Measurements from ENCODE around the gene BRICD5.
"Not testable (repeated sequence)": the region's sequence is repeated elsewhere in the genome, so short reads cannot be mapped to it uniquely, and the experiment has no call there.

Gene BRICD5

DNA sequence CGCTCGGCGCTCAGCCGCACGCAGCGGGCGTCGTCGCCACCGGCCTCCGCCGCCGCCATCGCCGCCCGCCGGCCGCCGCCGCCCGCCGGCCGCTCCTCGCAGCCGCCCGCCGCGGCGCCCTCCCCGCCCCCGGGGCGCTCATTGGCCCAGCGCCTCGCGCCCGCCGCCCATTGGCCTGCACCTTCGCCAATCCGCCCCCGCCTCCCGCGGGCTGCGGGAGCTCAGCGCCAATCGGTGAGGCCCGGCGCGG lies 4.0 kb upstream of the BRICD5 start, which contains the start of gene PGP:
Gene PGP (minus strand): TSS at position 122 of the 250 bp plus-strand sequence. CDS start 63 bp downstream, at position 59.
- no peak for DNase-seq

DNA sequence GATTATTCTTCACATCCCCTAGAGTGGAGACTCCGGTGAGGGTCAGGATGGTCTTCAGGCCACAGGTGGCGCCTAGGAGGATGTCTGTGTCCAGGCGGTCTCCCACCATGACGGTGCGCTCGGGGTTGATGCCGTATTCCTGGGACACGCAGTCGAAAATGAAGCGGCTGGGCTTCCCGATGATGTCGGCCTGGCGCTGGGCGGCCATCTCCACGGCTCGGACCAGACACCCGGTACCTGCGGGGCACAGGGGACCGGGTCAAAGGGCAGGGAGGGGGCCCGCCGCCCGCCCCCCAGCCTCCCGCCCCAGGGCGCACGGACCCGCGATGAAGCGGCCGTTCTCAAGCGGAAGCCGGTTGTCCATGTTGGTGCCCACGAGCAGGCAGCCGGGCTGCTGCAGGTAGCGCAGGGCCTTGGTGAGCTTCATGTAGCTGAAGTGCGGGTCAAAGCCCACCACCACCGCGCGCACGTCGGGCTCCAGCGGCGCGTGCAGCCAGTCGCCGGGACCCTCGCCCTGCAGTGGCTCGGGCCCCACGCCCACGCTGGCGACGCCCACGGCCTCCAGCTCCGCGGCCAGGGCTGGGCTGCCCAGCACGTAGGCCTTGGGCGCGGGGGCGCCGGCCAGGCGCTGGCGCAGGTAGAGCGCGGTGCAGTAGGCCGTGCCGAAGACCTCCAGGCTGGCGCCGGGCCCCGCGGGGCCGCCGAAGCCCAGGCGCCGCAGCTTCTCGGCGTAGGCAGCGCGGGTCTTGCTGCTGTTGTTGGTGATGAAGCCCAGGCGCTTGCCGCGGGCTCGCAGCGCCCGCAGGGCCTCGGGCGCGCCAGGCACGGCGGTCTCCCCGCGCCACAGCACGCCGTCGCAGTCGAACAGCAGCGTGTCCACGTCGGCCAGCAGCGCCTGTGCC lies 3.4 kb upstream of the BRICD5 start:
- DNase-seq: no peak

DNA sequence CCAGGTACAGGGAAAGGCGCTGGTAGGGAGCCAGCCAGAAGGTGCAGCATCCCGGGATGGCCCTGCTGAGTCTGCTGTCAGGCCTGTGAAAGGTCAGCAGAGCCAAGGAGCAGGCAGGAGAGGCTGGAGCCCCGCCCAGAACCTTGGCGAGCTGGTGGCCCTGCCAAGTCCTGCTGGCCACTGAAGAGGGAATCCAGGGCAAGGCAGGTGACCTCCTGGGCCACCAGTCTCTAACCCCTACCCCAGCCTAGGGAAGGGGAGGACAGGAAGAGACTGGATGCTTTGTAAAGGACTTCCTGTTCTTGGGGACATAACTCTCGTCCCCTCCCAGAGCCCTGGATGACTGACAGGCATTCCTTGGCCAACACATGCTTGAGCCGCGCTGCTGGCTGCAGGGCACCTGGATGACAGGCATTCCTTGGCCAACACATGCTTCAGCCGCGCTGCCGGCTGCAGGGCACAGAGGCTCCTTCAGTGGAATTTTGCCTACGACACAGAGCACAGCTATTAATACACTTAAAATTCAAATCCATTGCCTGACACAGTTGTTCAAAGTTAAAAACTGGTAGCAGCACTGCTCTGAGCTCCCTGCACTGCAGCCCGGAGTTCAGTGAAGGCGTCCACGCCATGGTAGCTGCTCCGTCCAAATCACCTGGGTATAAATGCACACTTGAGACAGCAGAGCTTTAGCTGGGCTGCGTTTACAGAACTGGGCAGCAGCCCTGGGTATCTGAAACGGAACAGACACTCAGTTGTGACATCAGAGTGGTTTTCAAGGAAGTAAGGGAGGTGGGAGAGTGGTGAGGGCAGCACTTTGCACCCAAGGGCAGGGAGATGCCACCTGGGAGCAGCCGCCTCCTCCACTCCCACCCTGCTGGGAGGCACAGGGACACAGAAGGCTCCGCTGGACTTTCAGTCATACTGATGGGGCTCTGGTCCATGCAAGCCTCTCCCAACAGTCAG lies 2.0 kb upstream of the BRICD5 start:
- DNase-seq: no peak

DNA sequence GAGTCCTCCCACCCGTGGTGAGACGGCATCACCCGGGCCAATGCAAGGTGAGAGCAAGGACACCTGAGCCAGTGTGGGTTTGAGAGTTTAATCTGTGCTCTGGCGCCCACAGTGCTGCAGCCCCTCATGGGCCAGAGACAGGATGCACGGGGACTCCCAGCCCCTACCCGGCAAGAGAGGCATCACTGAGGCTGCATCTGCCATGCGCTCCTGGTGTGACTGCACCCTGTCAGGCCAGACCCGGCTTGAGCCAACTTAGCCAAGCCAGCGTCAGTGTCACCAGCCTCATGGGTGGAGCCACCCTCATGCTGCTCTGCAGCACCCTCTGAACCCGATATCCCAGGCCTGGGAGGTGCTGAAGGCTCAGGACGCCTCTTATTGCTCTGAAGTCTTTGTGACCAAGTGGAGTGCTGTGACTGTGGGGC lies 1.3 kb upstream of the BRICD5 start:
- DNase-seq: no peak

DNA sequence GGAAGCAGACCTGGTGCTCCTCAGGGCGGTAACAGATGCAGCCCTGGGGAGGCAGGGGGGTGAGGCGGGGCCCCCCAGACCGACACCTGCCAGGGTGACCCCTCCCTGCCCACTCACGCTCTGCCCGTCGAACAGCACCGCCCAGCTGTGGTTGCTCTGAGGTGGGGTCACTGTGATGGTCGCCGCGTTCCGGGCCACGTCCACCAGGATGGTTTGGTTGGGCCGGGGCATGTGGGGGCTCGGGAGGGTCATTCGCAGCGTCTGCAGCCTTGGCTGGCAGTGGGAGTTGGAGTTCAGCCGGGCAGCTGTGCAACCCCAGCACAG lies 692 bp downstream of the BRICD5 start:
- no peak for DNase-seq

DNA sequence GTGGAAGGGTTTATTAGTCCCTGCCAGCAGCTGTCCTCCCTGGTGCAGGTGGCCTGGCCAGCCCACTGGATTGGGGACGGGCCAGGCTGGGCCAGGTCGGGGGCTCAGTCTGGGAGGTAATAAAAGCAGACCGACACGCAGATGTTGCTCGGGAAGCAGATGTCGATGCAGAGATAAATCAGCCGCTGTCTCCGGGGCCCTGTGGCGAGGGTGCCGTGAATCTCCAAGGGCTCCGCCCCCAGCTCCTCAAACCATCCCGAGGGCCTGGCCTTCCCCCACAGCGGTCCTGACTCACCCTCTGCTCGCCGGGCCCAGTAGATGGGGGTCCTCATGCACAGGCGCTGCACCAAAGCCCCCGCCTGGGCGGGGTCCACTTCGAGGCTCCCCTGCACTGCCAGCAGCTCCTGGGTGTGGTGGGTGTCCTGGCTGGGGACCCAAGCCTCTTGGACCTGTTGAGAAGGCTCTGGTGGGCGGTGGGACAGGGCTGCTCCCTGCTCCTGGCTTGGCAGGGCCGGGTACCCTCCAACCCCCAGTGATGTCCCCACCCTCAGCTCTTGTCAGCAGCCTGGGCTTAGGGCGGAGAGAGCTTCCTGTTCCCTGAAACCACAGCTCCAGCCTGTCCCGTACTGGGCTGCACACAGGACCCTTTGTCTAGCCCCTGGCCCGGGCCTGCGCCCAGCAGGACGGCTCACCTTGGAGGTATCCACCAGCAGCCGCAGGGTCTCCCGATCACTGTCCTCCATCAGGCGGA lies 1.2 kb downstream of the BRICD5 start:
- no peak for DNase-seq

DNA sequence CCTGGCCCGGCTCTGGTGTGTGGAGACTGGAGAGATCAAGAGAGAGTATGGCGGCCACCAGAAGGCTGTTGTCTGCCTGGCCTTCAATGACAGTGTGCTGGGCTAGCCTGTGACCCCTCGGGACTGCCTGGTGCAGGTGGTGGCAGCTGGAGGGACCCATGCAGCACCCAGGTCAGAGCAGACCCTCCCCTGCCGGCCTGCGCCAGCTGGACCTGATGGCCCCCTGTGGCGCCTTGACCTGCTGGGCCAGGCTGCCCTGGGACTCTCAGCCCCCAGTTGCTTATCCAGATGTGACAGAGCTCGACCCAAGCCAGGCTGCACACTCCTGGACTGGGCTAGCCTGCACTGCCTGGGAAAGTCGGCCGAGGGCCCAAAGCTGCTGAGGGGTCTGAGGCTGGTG lies 1.9 kb downstream of the BRICD5 start:
- no peak for DNase-seq

DNA sequence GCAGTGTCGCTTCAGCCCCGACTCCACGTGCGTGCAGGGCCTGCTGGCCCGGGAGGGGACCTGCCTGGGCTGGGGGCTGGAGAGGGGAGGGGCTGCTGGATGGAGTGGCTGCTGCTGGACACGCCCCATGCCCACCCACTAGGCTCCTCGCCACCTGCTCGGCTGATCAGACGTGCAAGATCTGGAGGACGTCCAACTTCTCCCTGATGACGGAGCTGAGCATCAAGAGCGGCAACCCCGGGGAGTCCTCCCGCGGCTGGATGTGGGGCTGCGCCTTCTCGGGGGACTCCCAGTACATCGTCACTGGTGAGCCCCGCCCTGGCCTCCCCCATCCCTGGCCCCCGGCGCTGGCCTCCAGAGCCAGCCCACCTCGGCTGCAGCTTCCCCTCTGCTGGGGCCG lies 2.4 kb downstream of the BRICD5 start:
- DNase-seq: no peak

DNA sequence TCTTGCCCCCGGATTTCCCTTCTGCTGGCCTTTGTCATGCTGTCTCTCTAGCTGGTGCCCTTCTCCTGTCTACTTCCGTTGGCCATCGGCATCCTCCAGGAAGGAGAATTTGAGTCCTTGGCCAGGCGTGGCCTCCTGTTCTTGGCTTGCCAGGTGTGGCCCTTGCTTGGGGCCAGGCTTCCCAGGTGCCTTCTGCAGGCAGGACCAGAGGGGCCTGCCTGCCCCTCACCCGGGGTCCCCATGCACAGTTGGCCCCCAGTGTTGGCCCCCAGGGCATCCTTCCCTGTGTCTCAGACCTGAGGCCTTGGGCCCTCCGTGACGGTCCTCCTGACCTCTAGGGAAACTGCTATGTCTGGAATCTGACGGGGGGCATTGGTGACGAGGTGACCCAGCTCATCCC lies 2.8 kb downstream of the BRICD5 start:
- DNase-seq: no peak

DNA sequence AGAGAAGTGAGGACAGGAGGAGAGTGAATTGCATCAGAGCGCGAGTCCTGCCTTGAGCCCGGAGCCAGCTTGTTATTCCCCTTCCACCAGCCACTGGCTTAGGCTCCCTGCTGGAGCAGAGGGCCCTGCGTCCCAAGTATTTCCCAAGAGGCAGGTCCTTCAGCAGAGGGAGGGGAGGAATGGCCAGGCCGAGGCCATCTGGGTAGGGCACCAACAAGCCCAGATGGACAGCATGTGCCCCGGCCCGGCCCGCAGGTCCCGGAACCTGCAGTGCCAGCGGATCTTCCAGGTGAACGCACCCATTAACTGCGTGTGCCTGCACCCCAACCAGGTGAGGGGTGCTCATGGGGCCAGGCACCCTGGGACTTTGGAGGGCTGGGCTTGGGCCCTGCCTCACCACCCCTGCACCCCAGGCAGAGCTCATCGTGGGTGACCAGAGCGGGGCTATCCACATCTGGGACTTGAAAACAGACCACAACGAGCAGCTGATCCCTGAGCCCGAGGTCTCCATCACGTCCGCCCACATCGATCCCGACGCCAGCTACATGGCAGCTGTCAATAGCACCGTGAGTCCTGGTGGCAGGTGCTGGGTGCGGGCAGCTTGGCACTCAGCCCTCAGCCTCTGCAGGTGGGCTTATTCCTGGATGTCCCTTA lies 3.8 kb downstream of the BRICD5 start:
- DNase-seq: no peak

DNA sequence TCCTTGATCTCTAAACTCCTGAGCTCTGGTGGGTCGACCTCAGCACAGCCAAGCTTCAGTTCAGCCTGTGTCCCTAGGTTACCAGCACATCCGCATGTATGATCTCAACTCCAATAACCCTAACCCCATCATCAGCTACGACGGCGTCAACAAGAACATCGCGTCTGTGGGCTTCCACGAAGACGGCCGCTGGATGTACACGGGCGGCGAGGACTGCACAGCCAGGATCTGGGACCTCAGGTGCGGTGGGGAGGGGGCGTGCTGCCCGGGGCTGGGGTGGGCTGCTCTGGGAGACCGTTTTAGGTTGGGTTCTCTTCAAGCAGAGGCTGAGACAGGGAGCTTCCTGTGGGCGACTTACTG lies 4.3 kb downstream of the BRICD5 start:
- no peak for DNase-seq

DNA sequence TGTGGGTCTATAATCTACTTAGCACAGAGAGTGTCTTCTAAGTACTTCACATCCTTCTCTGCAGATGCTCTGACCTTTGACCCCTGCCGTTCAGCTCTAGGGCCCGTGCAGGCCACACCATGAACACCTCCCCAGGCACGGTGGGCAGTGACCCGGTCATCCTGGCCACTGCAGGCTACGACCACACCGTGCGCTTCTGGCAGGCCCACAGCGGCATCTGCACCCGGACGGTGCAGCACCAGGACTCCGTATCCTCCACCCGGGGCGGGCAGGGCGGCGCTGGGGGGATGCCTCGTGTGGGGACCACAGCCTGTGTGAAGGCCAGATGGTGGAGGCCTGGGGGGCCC lies 4.7 kb downstream of the BRICD5 start:
- no peak for DNase-seq

DNA sequence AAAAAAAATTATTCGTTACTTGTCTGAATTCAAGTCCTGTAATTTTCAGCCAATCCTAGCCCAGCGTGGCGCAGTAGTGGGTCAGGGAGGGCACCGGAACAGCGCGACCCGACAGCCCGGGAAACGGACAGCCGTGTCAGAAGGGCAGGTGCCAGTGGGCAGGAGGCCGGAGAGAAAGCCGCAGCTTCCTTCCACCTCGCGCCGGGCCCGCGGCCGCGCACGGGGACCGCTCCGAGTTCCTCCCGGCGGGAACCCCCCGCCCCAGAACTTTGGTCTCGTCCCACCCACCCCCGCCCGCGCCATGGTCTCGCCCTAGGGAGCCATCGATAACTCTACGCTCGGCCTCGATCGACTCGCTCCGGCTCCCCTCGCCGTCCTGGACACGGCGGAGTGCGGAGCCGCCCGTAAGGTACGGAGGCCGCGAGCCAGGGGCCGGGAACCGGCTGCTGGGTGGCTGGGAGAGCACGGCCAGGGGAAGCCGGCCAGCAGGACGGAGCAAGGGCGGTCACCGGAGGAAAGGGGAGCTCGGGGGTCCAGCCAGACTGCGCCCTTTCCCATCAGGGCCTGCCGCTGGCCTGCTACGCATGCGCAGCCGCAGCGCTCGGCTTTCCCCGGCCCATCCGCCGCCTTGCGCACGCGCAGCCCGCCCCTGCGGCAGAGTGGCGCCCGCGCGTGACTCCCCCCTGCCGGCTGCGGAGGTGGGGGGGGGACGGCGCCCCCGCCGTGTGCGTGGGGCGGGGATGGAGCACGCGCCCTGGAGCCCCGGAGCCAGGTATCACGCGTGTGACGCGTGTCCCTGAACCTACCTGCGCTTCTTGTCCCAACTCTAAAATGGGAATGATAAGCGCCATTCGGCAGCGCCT lies 5.3 kb downstream of the BRICD5 start, which contains the start of gene MLST8:
Gene MLST8 (plus strand): TSS at position 351 of the 863 bp plus-strand sequence. CDS start 632 bp downstream, outside the sequence.
- no peak for DNase-seq

DNA sequence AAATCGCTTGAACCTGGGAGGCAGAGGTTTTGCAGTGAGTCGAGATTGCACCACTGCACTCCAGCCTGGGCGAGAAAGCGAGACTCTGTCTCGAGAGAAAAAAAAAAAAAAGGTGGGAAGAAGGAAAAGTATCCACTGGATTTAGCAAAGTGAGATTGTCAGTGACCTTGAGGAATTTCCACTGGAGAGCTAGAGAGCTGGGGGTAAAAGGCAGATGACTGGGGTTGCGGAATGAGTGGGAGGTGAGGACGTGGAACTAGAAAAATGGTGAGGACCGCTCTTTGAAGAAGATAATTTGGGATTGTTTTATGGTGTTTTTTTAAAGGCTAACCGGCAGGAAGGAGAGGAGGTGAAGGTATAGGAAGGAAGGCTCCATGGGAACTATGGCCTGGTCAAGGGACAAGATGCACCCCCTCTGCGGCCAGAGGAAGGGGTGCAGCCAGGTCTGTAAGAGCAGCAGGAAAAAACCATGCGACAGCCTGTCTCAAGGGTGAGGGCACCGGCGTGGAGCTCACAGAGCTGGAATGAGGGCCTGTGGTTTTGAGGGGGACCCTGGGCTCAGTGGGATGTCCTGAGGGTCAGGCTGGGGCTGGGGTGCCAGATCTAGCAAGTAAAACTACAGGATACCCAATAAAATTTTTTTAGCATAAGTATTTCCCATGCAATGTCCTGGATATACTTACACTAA lies 6.1 kb downstream of the BRICD5 start:
- DNase-seq: no peak

DNA sequence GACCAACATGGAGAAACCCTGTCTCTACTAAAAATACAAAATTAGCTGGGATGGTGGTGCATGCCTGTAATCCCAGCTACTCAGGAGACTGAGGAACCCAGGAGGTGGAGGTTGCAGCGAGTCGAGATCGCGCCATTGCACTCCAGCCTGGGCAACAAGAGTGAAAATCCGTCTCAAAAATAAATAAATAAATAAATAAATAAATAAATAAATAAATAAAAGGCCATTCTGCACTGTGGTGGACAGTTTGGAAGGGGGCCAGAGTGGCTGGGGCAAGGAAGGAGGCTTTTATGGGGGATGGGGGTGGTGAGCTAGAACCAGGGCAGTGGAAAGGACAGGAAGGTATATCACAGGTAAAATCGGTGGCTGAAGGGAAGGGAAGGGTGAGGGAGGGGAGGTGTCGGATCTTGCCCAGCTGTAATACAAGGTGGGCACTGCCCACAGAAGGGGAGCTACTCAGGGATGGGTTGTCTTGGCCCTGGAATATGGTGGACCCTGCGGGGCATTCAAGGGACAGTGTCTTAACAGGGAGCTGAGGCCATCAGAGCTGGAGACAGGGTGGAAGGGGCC lies 7.5 kb downstream of the BRICD5 start:
- DNase-seq: not testable (repeated sequence)

DNA sequence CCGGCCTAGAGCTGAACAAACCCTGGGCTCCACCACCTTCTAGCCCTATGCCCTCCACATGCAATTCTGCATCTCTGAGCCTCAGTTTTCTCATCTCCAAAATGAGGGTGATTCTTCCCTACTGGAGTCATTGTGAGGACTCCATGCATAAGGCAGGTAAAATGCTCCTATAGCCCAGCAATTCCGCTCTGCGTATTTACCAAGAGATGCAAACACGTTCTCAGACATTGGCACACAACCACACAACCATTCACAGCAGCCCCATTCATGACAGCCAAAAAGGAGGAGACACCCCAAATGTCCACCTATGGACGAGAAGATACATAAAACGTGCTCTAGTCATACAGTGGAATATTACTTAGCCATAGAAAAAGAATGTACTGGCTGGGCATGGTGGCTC lies 10.3 kb downstream of the BRICD5 start:
- no peak for DNase-seq

DNA sequence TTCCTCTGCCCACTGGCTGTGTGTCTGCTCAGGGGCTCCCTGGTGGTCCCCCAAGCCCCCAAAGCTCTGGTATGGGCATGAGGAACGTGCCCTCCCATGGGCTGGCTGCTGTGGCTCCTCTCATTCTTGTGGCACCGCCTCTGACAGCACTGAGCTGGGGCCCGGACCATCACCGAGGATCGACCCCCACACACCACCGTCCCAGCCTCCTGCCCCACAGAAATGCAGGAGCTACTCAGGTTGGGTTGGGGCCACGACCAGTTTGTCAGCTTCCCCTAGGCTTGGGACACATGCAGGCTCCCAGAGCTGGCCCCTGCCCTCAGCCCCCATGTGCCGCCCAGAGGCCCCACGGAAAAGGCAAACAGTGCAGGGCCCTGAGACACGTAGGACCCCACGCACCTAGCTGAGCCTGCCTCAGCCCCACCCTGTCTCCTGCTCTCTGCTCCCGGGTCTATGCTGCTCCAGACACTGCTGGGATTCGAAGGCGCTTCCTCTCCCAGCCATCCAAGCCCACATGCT lies 11.0 kb downstream of the BRICD5 start:
- no peak for DNase-seq

DNA sequence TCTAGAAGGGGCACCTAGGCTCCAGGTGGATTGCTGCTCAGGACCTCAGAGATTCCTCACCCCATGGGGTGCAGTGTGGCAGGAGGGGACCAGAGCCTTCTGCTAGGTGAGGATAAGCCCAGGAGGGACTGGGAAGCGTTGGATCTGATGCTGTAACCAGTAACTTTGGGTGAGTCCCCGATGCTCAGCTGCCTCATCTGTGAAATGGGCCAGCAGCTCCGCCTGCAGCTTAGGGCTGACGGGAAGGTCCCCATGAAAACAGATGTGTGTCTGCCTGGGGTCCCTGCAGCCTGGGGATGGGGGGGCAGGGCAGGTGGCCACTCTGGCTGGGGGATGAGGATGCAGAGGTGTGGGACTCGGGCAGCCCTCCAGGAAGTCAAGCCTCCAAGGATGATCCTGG lies 11.6 kb downstream of the BRICD5 start:
- no peak for DNase-seq

DNA sequence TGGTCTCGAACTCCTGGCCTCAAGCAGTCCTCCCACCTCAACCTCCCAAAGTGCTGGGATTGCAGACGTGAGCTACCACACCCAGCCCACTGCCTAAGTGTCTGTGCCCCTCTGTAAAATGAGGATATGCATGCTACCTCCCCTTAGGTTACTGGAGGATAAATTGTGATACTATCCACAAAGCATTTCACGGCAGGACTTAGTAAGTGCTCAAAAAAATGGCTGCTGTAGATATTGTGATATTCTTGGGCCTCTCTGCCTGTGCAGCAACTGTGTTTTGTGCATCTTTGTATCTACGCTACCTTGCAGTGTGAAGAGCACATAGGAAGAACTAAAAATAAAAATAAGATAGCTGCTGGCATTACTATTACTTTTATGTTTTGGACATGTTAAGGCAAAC lies 12.4 kb downstream of the BRICD5 start:
- no peak for DNase-seq

DNA sequence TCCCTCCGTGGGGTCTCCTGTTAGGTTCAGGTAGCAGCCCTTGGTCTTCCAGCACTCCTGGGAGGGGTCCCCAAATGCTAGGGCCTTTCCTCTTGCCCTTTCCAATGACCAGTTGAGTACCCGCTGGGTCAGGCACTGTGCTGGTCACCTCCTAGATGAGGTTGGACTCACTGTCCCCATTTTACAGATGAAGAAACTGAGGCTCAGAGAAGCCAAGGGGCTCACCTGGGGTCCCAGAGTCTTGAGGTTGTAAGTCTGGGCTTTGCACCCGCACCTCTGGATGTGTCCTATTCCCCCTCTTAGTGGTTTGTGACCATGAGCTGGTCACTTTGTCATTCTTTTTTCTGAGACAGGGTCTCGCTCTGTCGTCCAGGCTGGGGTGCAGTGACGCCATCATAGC lies 12.9 kb downstream of the BRICD5 start:
- DNase-seq: no peak

Data from cortex of kidney (tissue), 1 donor.